ENCODE data around the gene FGF6. TPM values are rescaled to one million over a fixed set of nuclear protein-coding genes. Genes with fewer than 3 reads are reported as not detected.

Gene FGF6
- total RNA-seq, 2 donors from 2014 or later: not detected

- 94 to 100% methylated on average over 1 to 9 of the region's 9 CpGs for WGBS, 2 experiments (ENCODE audit: insufficient coverage in 1 of 2, insufficient read length in 1 of 2)
- no peak overlapping the region for H3K27ac Mint-ChIP-seq
- no peak overlapping the region for H3K4me3 Mint-ChIP-seq
- Histone ChIP-seq H3K27me3 (ENCODE audit: control insufficient read depth, insufficient read depth, low read length, poor library complexity, severe bottlenecking) (no peaks in the 10 kb centered on the region), H3K9ac (ENCODE audit: extremely low read depth, low read length, poor library complexity, severe bottlenecking) (no peak overlapping the region), H3K4me1 (ENCODE audit: control insufficient read depth, insufficient read depth, low read length) (no peaks in the 10 kb centered on the region), H3K27ac (ENCODE audit: low read depth, low read length) (no peak overlapping the region), H3K9me3 (ENCODE audit: control insufficient read depth, low read length) (no peaks in the 10 kb centered on the region), H3K36me3 (ENCODE audit: control insufficient read depth, insufficient read depth, low read length) (no peaks in the 10 kb centered on the region), H3K4me3 (ENCODE audit: low read length) (no peak overlapping the region)
- no peak for TF ChIP-seq CTCF (conservative IDR thresholded peaks at IDR 0.05)
- no peaks in the 10 kb centered on the region for H3K4me1 Mint-ChIP-seq
- H3K9me3 Mint-ChIP-seq: no peaks in the 10 kb centered on the region
- no peaks in the 10 kb centered on the region for H3K27me3 Mint-ChIP-seq (ENCODE audit: insufficient read depth)
- peak; percentile 35 for DNase-seq
- H3K36me3 Mint-ChIP-seq (ENCODE audit: low read depth): no peaks in the 10 kb centered on the region
Measured at GRCh38 chr12:4422985-4423384, 22.6 kb downstream of the FGF6 start.

DNA sequence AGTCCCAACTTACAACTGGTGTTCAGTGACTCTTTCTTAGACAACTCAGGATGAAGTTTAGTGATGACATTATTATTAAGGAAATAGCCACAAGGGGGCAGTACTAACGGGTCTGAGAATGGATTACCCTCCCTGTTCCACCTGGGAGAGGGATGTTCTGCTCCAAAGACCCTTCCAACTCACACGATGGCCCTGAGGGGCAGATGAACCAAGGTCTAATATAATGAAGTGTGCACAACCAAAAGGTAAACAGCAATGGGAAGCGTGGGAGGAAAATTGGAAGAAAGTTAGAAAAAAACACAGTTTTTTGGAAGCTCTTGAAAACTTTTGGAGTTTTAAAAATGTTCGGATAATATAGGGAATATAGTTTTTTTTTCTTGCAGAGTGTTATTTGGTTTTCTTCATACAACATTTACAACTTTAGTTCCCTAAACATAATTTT is 24.0 kb downstream of the FGF6 start:
- 16 to 42% methylated on average over 1 to 3 of the region's 4 CpGs for WGBS, 2 experiments (ENCODE audit: insufficient coverage in 1 of 2, insufficient read length in 1 of 2)
- H3K4me1 Mint-ChIP-seq: no peaks in the 10 kb centered on the region
- no peaks in the 10 kb centered on the region for H3K9me3 Mint-ChIP-seq
- Histone ChIP-seq H3K9me3 (ENCODE audit: control insufficient read depth, low read length) (no peaks in the 10 kb centered on the region), H3K4me3 (ENCODE audit: low read length) (no peak overlapping the region), H3K9ac (ENCODE audit: extremely low read depth, low read length, poor library complexity, severe bottlenecking) (no peak overlapping the region), H3K27ac (ENCODE audit: low read depth, low read length) (no peak overlapping the region), H3K36me3 (ENCODE audit: control insufficient read depth, insufficient read depth, low read length) (no peaks in the 10 kb centered on the region), H3K27me3 (ENCODE audit: control insufficient read depth, insufficient read depth, low read length, poor library complexity, severe bottlenecking) (no peaks in the 10 kb centered on the region), H3K4me1 (ENCODE audit: control insufficient read depth, insufficient read depth, low read length) (no peaks in the 10 kb centered on the region)
- peaks cover 4% of the 10 kb centered on the region for H3K27me3 Mint-ChIP-seq (ENCODE audit: insufficient read depth)
- no peaks in the 10 kb centered on the region for H3K36me3 Mint-ChIP-seq (ENCODE audit: low read depth)
- DNase-seq: peak; percentile 74
- no peak overlapping the region for H3K4me3 Mint-ChIP-seq
- peak; percentile 100 for TF ChIP-seq CTCF (conservative IDR thresholded peaks at IDR 0.05)
- no peak overlapping the region for H3K27ac Mint-ChIP-seq

- DNase-seq: peak; percentile 14
- H3K36me3 ChIP-seq (ENCODE audit: control insufficient read depth, insufficient read depth, low read length): no peaks in the 10 kb centered on the region
- Mint-ChIP-seq H3K36me3 (ENCODE audit: low read depth) (no peaks in the 10 kb centered on the region), H3K27ac (no peak overlapping the region), H3K4me1 (peaks cover 3% of the 10 kb centered on the region), H3K9me3 (no peaks in the 10 kb centered on the region), H3K4me3 (no peak overlapping the region), H3K27me3 (ENCODE audit: insufficient read depth) (peaks cover 8% of the 10 kb centered on the region)
- 84 to 97% methylated on average over 3 to 5 of the region's 5 CpGs for WGBS, 2 experiments (ENCODE audit: insufficient coverage in 1 of 2, insufficient read length in 1 of 2)
- no peaks in the 10 kb centered on the region for H3K9me3 ChIP-seq (ENCODE audit: control insufficient read depth, low read length)
- TF ChIP-seq CTCF (conservative IDR thresholded peaks at IDR 0.05): no peak
- H3K9ac ChIP-seq (ENCODE audit: extremely low read depth, low read length, poor library complexity, severe bottlenecking): no peak overlapping the region
- no peaks in the 10 kb centered on the region for H3K27me3 ChIP-seq (ENCODE audit: control insufficient read depth, insufficient read depth, low read length, poor library complexity, severe bottlenecking)
- no peak overlapping the region for H3K4me3 ChIP-seq (ENCODE audit: low read length)
- H3K4me1 ChIP-seq (ENCODE audit: control insufficient read depth, insufficient read depth, low read length): no peaks in the 10 kb centered on the region
- no peak overlapping the region for H3K27ac ChIP-seq (ENCODE audit: low read depth, low read length)
Measured at GRCh38 chr12:4420138-4420670, 25.4 kb downstream of the FGF6 start.

All from endodermal cell (in vitro differentiated cells).